IMR-90 (cell line): Measurements from ENCODE around the gene CCDC97.

Experiments
- CEBPB ChIP-seq: IDR thresholded peaks from 2 replicates; pipeline ENCODE4 v1.6.1; 2012; ENCODE audit warnings: low read depth, low read length, improper control_type of control experiment
- CHD1 ChIP-seq: IDR thresholded peaks from 2 replicates; pipeline ENCODE4 v1.6.1; 2012; ENCODE audit warnings: low read depth, low read length, improper control_type of control experiment
- POLR2A ChIP-seq: IDR thresholded peaks from 2 replicates; pipeline ENCODE4 v1.6.1; 2012; ENCODE audit warnings: mild to moderate bottlenecking, low read depth, low read length
- RCOR1 ChIP-seq: IDR thresholded peaks from 2 replicates; pipeline ENCODE4 v1.6.1; 2012; ENCODE audit warnings: mild to moderate bottlenecking, low read length, improper control_type of control experiment; ENCODE audit not compliant: insufficient replicate concordance
- TF ChIP-seq, protein P1 (sequence below): conservative IDR thresholded peaks from 2 replicates; pipeline ENCODE4 v1.5.1; 2012; ENCODE audit warnings: mild to moderate bottlenecking, low read depth, low read length, improper control_type of control experiment

GRCh38 chr19:41355802-41356201 lies 45.8 kb downstream of the CCDC97 start:
- no peak for TF ChIP-seq CEBPB
- no peak for TF ChIP-seq POLR2A
- TF ChIP-seq, protein P1, sequence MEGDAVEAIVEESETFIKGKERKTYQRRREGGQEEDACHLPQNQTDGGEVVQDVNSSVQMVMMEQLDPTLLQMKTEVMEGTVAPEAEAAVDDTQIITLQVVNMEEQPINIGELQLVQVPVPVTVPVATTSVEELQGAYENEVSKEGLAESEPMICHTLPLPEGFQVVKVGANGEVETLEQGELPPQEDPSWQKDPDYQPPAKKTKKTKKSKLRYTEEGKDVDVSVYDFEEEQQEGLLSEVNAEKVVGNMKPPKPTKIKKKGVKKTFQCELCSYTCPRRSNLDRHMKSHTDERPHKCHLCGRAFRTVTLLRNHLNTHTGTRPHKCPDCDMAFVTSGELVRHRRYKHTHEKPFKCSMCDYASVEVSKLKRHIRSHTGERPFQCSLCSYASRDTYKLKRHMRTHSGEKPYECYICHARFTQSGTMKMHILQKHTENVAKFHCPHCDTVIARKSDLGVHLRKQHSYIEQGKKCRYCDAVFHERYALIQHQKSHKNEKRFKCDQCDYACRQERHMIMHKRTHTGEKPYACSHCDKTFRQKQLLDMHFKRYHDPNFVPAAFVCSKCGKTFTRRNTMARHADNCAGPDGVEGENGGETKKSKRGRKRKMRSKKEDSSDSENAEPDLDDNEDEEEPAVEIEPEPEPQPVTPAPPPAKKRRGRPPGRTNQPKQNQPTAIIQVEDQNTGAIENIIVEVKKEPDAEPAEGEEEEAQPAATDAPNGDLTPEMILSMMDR: no peak
- no peak for TF ChIP-seq RCOR1
- TF ChIP-seq CHD1: no peak
